GM19238 (cell line): Measurements from ENCODE around the gene SLX9.
A peak's percentile ranks its signal among the peaks of the same experiment; 100 is the strongest.
"Not testable (repeated sequence)": the region's sequence is repeated elsewhere in the genome, so short reads cannot be mapped to it uniquely, and the experiment has no call there.

Experiments
- DNase-seq: peaks from one replicate; pipeline ENCODE4 v3.0.0; 2011; ENCODE audit warnings: low spot score; ENCODE audit not compliant: insufficient read length

Gene SLX9

GRCh38 chr21:44914176-44914874, 25.5 kb upstream of the SLX9 start:
- peak; percentile 77 for DNase-seq

GRCh38 chr21:44916965-44917364, 22.9 kb upstream of the SLX9 start:
- no peak for DNase-seq

GRCh38 chr21:44917446-44918106, 22.3 kb upstream of the SLX9 start:
- DNase-seq = no peak

GRCh38 chr21:44918107-44918470, 21.7 kb upstream of the SLX9 start:
- DNase-seq = no peak

- DNase-seq = no peak
These were observed 21.2 kb upstream of the SLX9 start for GRCh38 chr21:44918581-44919033.

GRCh38 chr21:44919111-44919912, 20.5 kb upstream of the SLX9 start:
- no peak for DNase-seq

- DNase-seq = no peak
These were observed 19.7 kb upstream of the SLX9 start for GRCh38 chr21:44919913-44920693.

- DNase-seq = peak; percentile 71
These were observed 18.9 kb upstream of the SLX9 start, which contains the start of gene ITGB2 for GRCh38 chr21:44920694-44921604. Gene ITGB2 (minus strand): TSS chr21:44920899. CDS start chr21:44910782, 10,117 bp downstream.

- DNase-seq = no peak
These were observed 17.9 kb upstream of the SLX9 start for GRCh38 chr21:44921928-44922327.

GRCh38 chr21:44923480-44924084, 16.2 kb upstream of the SLX9 start:
- DNase-seq = no peak

- no peak for DNase-seq
These were observed 15.0 kb upstream of the SLX9 start for GRCh38 chr21:44924606-44925377.

- DNase-seq = no peak
These were observed 14.5 kb upstream of the SLX9 start for GRCh38 chr21:44925378-44925755.

GRCh38 chr21:44926331-44927101, 13.3 kb upstream of the SLX9 start:
- DNase-seq = no peak

GRCh38 chr21:44927259-44927586, 12.6 kb upstream of the SLX9 start:
- no peak for DNase-seq

- peak; percentile 74 for DNase-seq
These were observed 12.0 kb upstream of the SLX9 start for GRCh38 chr21:44927587-44928461.

- not testable (repeated sequence) for DNase-seq
These were observed 11.2 kb upstream of the SLX9 start for GRCh38 chr21:44928500-44929241.
